Lower leg skin (tissue), 3 donors: ENCODE measurements around the gene HIP1.

Experiments used
- CTCF ChIP-seq, 3 donors: fragments of 450-650 bp; IDR thresholded peaks; one replicate each; pipeline ENCODE4 v1.5.1; 2016; ENCODE audit warnings: antibody characterized with exemption in 3 of 3, mild to moderate bottlenecking in 3 of 3, moderate library complexity in 2 of 3
- POLR2A ChIP-seq, 2 donors: fragments of 450-650 bp; IDR thresholded peaks; one replicate each; pipeline ENCODE4 v1.6.1; 2016 to 2017; ENCODE audit warnings: antibody characterized with exemption in 2 of 2, mild to moderate bottlenecking in 1 of 2, moderate library complexity in 1 of 2

- no peak for TF ChIP-seq POLR2A (IDR thresholded peaks at IDR 0.05)
- TF ChIP-seq CTCF (IDR thresholded peaks at IDR 0.05): no peak
These were observed 127.1 kb downstream of the HIP1 start for GRCh38 chr7:75611557-75612178.
